ENCODE results near the gene ATIC. TPM values are rescaled to one million over a fixed set of nuclear protein-coding genes. Genes with fewer than 3 reads are reported as not detected.

ATIC gene
- total RNA-seq, 1 experiment from 2014 or later, result 173 TPM

GRCh38 chr2:215379948-215380347, 68.1 kb downstream of the ATIC start (continued):
- TF ChIP-seq ZBTB33 (IDR thresholded peaks at IDR 0.05; ENCODE audit: extremely low read depth, insufficient replicate concordance, low read length), result no peak
- no peak for TF ChIP-seq EGR1 (IDR thresholded peaks at IDR 0.05; ENCODE audit: low read depth)

- H3K9me3 ChIP-seq (ENCODE audit: control insufficient read depth in 1 of 2, insufficient read depth in 1 of 2, low read depth in 1 of 2, low read length in 2 of 2), result no peaks in the 10 kb centered on the region
- no peak overlapping the region for H3K4me3 ChIP-seq (replicated peaks in 1 of 2; ENCODE audit: low read depth in 1 of 2, low read length in 2 of 2)
- no peaks in the 10 kb centered on the region for H3K36me3 ChIP-seq (ENCODE audit: control insufficient read depth in 1 of 2, insufficient read depth in 2 of 2, low read length in 2 of 2)
- H3K4me1 ChIP-seq (ENCODE audit: control insufficient read depth in 1 of 2, insufficient read depth in 2 of 2, low read length in 2 of 2), result no peaks in the 10 kb centered on the region
- H2AFZ ChIP-seq (ENCODE audit: low read depth, low read length, poor library complexity, severe bottlenecking), result no peak overlapping the region
- H3K27me3 ChIP-seq (ENCODE audit: insufficient read depth, low read length), result no peaks in the 10 kb centered on the region
- no peak overlapping the region for H3K27ac ChIP-seq (ENCODE audit: low read depth, low read length)
- TF ChIP-seq EGR1 (IDR thresholded peaks at IDR 0.05; ENCODE audit: low read depth) (no peak), SP1 (IDR thresholded peaks at IDR 0.05; ENCODE audit: low read depth) (no peak), RAD21 (IDR thresholded peaks at IDR 0.05; ENCODE audit: low read depth) (no peak), EZH2phosphoT487 (IDR thresholded peaks at IDR 0.05; ENCODE audit: borderline replicate concordance) (no peak), ATF3 (IDR thresholded peaks at IDR 0.05) (no peak), SRF (IDR thresholded peaks at IDR 0.05; ENCODE audit: low read depth) (no peak), POLR2AphosphoS5 (IDR thresholded peaks at IDR 0.05; ENCODE audit: low read depth, low read length) (no peak), JUND (IDR thresholded peaks at IDR 0.05) (no peak), EZH2 (IDR thresholded peaks at IDR 0.05) (no peak), ZBTB33 (IDR thresholded peaks at IDR 0.05; ENCODE audit: extremely low read depth, insufficient replicate concordance, low read length) (no peak)
- no TSS peak for BruUV-seq (replicated peaks)
- no peak overlapping the region for H3K4me2 ChIP-seq (ENCODE audit: low read length)
- RAD21 ChIA-PET (ENCODE audit: low non-redundant PET in 1 of 2, low total read pairs in 2 of 2, uncharacterized antibody in 2 of 2, unreplicated experiment in 2 of 2), result no interaction called here
- intact Hi-C loops (cut with micrococcal nuclease), result no loop called here
- ATAC-seq (no peak), DNase-seq (ENCODE audit: low read depth, low spot score) (no peak)
- POLR2A ChIA-PET, result no interaction called here
- H3K9ac ChIP-seq (ENCODE audit: low read length), result no peak overlapping the region
- no peaks in the 10 kb centered on the region for H4K20me1 ChIP-seq (ENCODE audit: insufficient read depth)
- CTCF ChIA-PET, result no interaction called here
- H3K9me2 ChIP-seq (ENCODE audit: insufficient read depth), result no peaks in the 10 kb centered on the region
- no peaks in the 10 kb centered on the region for H3K79me2 ChIP-seq (ENCODE audit: insufficient read depth, low read length)
These were observed 68.8 kb downstream of the ATIC start for GRCh38 chr2:215380699-215381098.

All from HCT116 (cell line).